ENCODE results near the gene NEU4.
"Not testable (repeated sequence)": the region's sequence is repeated elsewhere in the genome, so short reads cannot be mapped to it uniquely, and the experiment has no call there.

Gene NEU4

GRCh38 chr2:241798081-241798630 lies 10.8 kb upstream of the NEU4 start:
- no peak overlapping the region for H3K27ac ChIP-seq
- no peak for DNase-seq (ENCODE audit: low read depth, low spot score)

GRCh38 chr2:241798631-241799521 lies 10.1 kb upstream of the NEU4 start:
- no peak overlapping the region for H3K27ac ChIP-seq
- no peak for DNase-seq (ENCODE audit: low read depth, low spot score)

- no peak for DNase-seq (ENCODE audit: low read depth, low spot score)
- H3K27ac ChIP-seq: no peak overlapping the region
These were observed 9.3 kb upstream of the NEU4 start for GRCh38 chr2:241799522-241800197.

- not testable (repeated sequence) for H3K27ac ChIP-seq; DNase-seq (ENCODE audit: low read depth, low spot score)
These were observed 8.6 kb upstream of the NEU4 start for GRCh38 chr2:241800198-241800903.

- no peak overlapping the region for H3K27ac ChIP-seq
- no peak for DNase-seq (ENCODE audit: low read depth, low spot score)
These were observed 7.2 kb upstream of the NEU4 start for GRCh38 chr2:241801611-241802420.

GRCh38 chr2:241802421-241803318 lies 6.3 kb upstream of the NEU4 start:
- DNase-seq (ENCODE audit: low read depth, low spot score): no peak
- no peak overlapping the region for H3K27ac ChIP-seq

- no peak for DNase-seq (ENCODE audit: low read depth, low spot score)
These were observed 5.3 kb upstream of the NEU4 start for GRCh38 chr2:241803387-241804325.

GRCh38 chr2:241804326-241805229 lies 4.4 kb upstream of the NEU4 start:
- DNase-seq (ENCODE audit: low read depth, low spot score): no peak
- no peak overlapping the region for H3K27ac ChIP-seq

More at GRCh38 chr2:241803387-241804325, 5.3 kb upstream of the NEU4 start:
- H3K27ac ChIP-seq: no peak overlapping the region

- not testable (repeated sequence) for H3K27ac ChIP-seq; DNase-seq (ENCODE audit: low read depth, low spot score)
These were observed 2.8 kb upstream of the NEU4 start for GRCh38 chr2:241806217-241806616.

- DNase-seq (ENCODE audit: low read depth, low spot score): no peak
- H3K27ac ChIP-seq: no peak overlapping the region
These were observed 807 bp upstream of the NEU4 start for GRCh38 chr2:241808051-241808720.

- no peak for DNase-seq (ENCODE audit: low read depth, low spot score)
- H3K27ac ChIP-seq: no peak overlapping the region
These were observed 652 bp downstream of the NEU4 start for GRCh38 chr2:241809383-241810306.

GRCh38 chr2:241810307-241811200 lies 1.6 kb downstream of the NEU4 start:
- no peak for DNase-seq (ENCODE audit: low read depth, low spot score)
- no peak overlapping the region for H3K27ac ChIP-seq

GRCh38 chr2:241811201-241811951 lies 2.4 kb downstream of the NEU4 start:
- DNase-seq (ENCODE audit: low read depth, low spot score): no peak

More at GRCh38 chr2:241811201-241811951, 2.4 kb downstream of the NEU4 start:
- H3K27ac ChIP-seq: no peak overlapping the region

All from epithelial cell of prostate (primary cell).